GM19452 (cell line): ENCODE measurements around the gene SDF2L1.

Experiments
- ATAC-seq: cut with Tn5 transposase; IDR thresholded peaks from one replicate; pipeline ENCODE4 v1.9.1; 2021; ENCODE audit not compliant: unreplicated experiment

Gene SDF2L1

GRCh38 chr22:21621025-21621424 is 21.1 kb upstream of the SDF2L1 start:
- no peak for ATAC-seq

- no peak for ATAC-seq
Measured at GRCh38 chr22:21622011-21622918, 19.8 kb upstream of the SDF2L1 start.

- ATAC-seq = no peak
Measured at GRCh38 chr22:21622919-21623647, 19.0 kb upstream of the SDF2L1 start.

GRCh38 chr22:21623648-21623970 is 18.5 kb upstream of the SDF2L1 start:
- ATAC-seq = no peak

GRCh38 chr22:21624120-21624879 is 17.8 kb upstream of the SDF2L1 start:
- no peak for ATAC-seq

- no peak for ATAC-seq
Measured at GRCh38 chr22:21624880-21625791, 17.0 kb upstream of the SDF2L1 start.

- ATAC-seq = no peak
Measured at GRCh38 chr22:21626073-21626734, 15.9 kb upstream of the SDF2L1 start.

- ATAC-seq = no peak
Measured at GRCh38 chr22:21626735-21627469, 15.2 kb upstream of the SDF2L1 start.

GRCh38 chr22:21628386-21629254 is 13.5 kb upstream of the SDF2L1 start:
- no peak for ATAC-seq

- peak; percentile 74 for ATAC-seq
Measured at GRCh38 chr22:21629255-21630149, 12.6 kb upstream of the SDF2L1 start, which contains the start of gene YDJC. YDJC (minus strand) TSS chr22:21630022; CDS start chr22:21630014, 8 bp downstream.

- ATAC-seq = no peak
Measured at GRCh38 chr22:21631025-21631424, 11.1 kb upstream of the SDF2L1 start.

- ATAC-seq = no peak
Measured at GRCh38 chr22:21632237-21632895, 9.7 kb upstream of the SDF2L1 start, which contains the start of gene CCDC116. CCDC116 (plus strand) TSS chr22:21632760; CDS start chr22:21633182, 422 bp downstream.

GRCh38 chr22:21632931-21633330 is 9.2 kb upstream of the SDF2L1 start:
- ATAC-seq = no peak

- no peak for ATAC-seq
Measured at GRCh38 chr22:21633481-21633880, 8.6 kb upstream of the SDF2L1 start.

GRCh38 chr22:21634081-21634480 is 8.0 kb upstream of the SDF2L1 start:
- ATAC-seq = no peak

- ATAC-seq = no peak
Measured at GRCh38 chr22:21634844-21635243, 7.3 kb upstream of the SDF2L1 start.
